ENCODE results near the gene HNRNPD. TPM values are rescaled to one million over a fixed set of nuclear protein-coding genes. Genes with fewer than 3 reads are reported as not detected.

HNRNPD gene
- total and polyA plus RNA-seq, 2 donors = 93.1 to 171 TPM

Small RNAs within 50 kb of the gene (small RNA-seq; reads per million reads assigned to genes)
- not detected for gene RF00150

Other genes with a start within 250 kb of the HNRNPD start
- 195 TPM for gene HNRNPDL, start 56.5 kb upstream of the HNRNPD start, total RNA-seq
- gene HNRNPDL, start 56.5 kb upstream of the HNRNPD start, polyA plus RNA-seq = 251 TPM
- gene ENOPH1, start 56.6 kb upstream of the HNRNPD start, total RNA-seq = 35.7 TPM
- gene ENOPH1, start 56.6 kb upstream of the HNRNPD start, polyA plus RNA-seq = 33.1 TPM
- 10.2 TPM for gene TMEM150C, start 188.0 kb upstream of the HNRNPD start, total RNA-seq
- gene TMEM150C, start 188.0 kb upstream of the HNRNPD start, polyA plus RNA-seq = 10.4 TPM